ENCODE results near the gene GTF2IRD1. TPM values are rescaled to one million over a fixed set of nuclear protein-coding genes. Genes with fewer than 3 reads are reported as not detected.
A peak's percentile ranks its signal among the peaks of the same experiment; 100 is the strongest.
"Not testable (repeated sequence)": the region's sequence is repeated elsewhere in the genome, so short reads cannot be mapped to it uniquely, and the experiment has no call there.

Gene GTF2IRD1
- total RNA-seq, 1 donor from 2014 or later: 80.8 TPM

GRCh38 chr7:74417419-74417971 lies 36.2 kb upstream of the GTF2IRD1 start:
- Mint-ChIP-seq H3K4me1 (peaks cover 2% of the 10 kb centered on the region), H3K27me3 (ENCODE audit: low read depth) (no peaks in the 10 kb centered on the region), H3K9me3 (no peaks in the 10 kb centered on the region), H3K27ac (no peak overlapping the region), H3K4me3 (no peak overlapping the region), H3K36me3 (no peaks in the 10 kb centered on the region)
- DNase-seq (ENCODE audit: low spot score in 2 of 2, unreplicated experiment in 2 of 2): peak; percentile 54 to 82
- TF ChIP-seq CTCF (IDR thresholded peaks at IDR 0.05; ENCODE audit: unreplicated experiment): peak; percentile 92

GRCh38 chr7:74418076-74418475 lies 35.6 kb upstream of the GTF2IRD1 start:
- Mint-ChIP-seq H3K27ac (no peak overlapping the region), H3K4me1 (peaks cover 2% of the 10 kb centered on the region), H3K27me3 (ENCODE audit: low read depth) (no peaks in the 10 kb centered on the region), H3K4me3 (no peak overlapping the region), H3K9me3 (no peaks in the 10 kb centered on the region), H3K36me3 (no peaks in the 10 kb centered on the region)
- no peak for TF ChIP-seq CTCF (IDR thresholded peaks at IDR 0.05; ENCODE audit: unreplicated experiment)
- no peak for DNase-seq (ENCODE audit: low spot score in 2 of 2, unreplicated experiment in 2 of 2)

GRCh38 chr7:74418538-74418937 lies 35.2 kb upstream of the GTF2IRD1 start:
- Mint-ChIP-seq H3K9me3 (no peaks in the 10 kb centered on the region), H3K27ac (no peak overlapping the region), H3K4me1 (peaks cover 2% of the 10 kb centered on the region), H3K4me3 (no peak overlapping the region), H3K36me3 (no peaks in the 10 kb centered on the region), H3K27me3 (ENCODE audit: low read depth) (no peaks in the 10 kb centered on the region)
- no peak for DNase-seq (ENCODE audit: low spot score in 2 of 2, unreplicated experiment in 2 of 2)
- no peak for TF ChIP-seq CTCF (IDR thresholded peaks at IDR 0.05; ENCODE audit: unreplicated experiment)

- not testable (repeated sequence) for H3K9me3 Mint-ChIP-seq; DNase-seq (ENCODE audit: low spot score in 2 of 2, unreplicated experiment in 2 of 2); H3K27me3 Mint-ChIP-seq (ENCODE audit: low read depth); H3K4me1 Mint-ChIP-seq; H3K4me3 Mint-ChIP-seq; H3K27ac Mint-ChIP-seq; H3K36me3 Mint-ChIP-seq
Measured at GRCh38 chr7:74419232-74419631, 34.5 kb upstream of the GTF2IRD1 start.

- H3K27ac Mint-ChIP-seq: no peak overlapping the region
- peaks cover 2% of the 10 kb centered on the region for H3K4me1 Mint-ChIP-seq
- no peaks in the 10 kb centered on the region for H3K27me3 Mint-ChIP-seq (ENCODE audit: low read depth)
- no peak for DNase-seq (ENCODE audit: low spot score in 2 of 2, unreplicated experiment in 2 of 2)
- no peak overlapping the region for H3K4me3 Mint-ChIP-seq
- TF ChIP-seq CTCF (IDR thresholded peaks at IDR 0.05; ENCODE audit: unreplicated experiment): no peak
- no peaks in the 10 kb centered on the region for H3K9me3 Mint-ChIP-seq
- H3K36me3 Mint-ChIP-seq: no peaks in the 10 kb centered on the region
Measured at GRCh38 chr7:74420006-74420405, 33.7 kb upstream of the GTF2IRD1 start.

GRCh38 chr7:74424291-74424880 lies 29.3 kb upstream of the GTF2IRD1 start:
- DNase-seq (ENCODE audit: low spot score in 2 of 2, unreplicated experiment in 2 of 2): no peak
- no peaks in the 10 kb centered on the region for H3K36me3 Mint-ChIP-seq
- no peak for TF ChIP-seq CTCF (IDR thresholded peaks at IDR 0.05; ENCODE audit: unreplicated experiment)
- peaks cover 3% of the 10 kb centered on the region for H3K4me1 Mint-ChIP-seq
- H3K27ac Mint-ChIP-seq: no peak overlapping the region
- no peak overlapping the region for H3K4me3 Mint-ChIP-seq
- H3K27me3 Mint-ChIP-seq (ENCODE audit: low read depth): no peaks in the 10 kb centered on the region
- H3K9me3 Mint-ChIP-seq: no peaks in the 10 kb centered on the region

Data from mesothelial cell of epicardium (in vitro differentiated cells).